ENCODE data around the gene CHST8. TPM values are rescaled to one million over a fixed set of nuclear protein-coding genes. Genes with fewer than 3 reads are reported as not detected.

CHST8 gene
- total and polyA plus RNA-seq, 2 experiments from 2014 or later, result 9.3 to 38.2 TPM

DNA sequence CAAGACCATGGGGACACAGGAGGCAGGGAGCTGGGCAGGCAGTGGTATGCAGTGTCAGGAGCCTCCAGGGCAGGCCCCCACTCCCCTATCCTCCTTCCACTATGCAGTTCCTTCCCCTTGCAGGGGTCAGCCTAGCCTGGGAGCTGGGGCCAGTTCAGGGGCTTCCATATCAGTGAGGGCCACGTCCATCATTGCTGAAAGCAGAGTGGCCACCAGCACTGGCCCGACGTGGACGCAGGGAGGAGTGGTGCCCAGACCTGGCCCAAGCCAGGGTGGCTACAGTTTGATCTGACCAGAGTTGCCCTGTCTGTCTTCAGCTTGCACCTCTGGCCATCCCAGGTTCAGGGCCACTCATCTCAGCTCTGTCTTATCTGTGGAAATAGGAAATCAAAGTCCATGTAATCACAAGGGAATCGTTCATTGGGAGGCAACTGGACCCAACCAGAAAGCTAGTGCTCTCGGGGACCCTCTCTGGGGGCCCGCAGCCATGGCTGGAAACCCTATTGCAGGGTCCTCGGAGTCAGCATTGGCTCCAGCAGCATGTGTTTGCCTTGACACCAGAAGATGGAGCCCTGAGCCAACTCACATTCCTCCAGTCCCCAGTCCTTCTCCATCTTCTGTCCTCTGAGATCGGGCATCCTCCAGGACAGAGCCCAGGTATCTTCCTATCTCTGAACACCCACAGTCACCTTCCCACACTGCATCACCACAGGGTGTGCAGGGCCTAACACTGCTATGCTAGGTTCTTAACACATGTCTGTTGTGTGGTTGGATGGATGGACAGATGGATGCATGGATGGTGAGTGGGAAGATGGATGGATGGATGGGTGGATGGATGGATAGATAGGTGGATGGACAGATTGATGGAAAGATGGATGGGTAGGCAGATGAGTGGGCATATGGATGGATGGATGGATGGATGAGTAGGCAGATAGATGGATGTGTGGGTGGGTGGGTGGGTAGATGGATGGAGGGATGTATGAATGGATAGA lies 99.2 kb downstream of the CHST8 start (continued):
- TF ChIP-seq EZH2 (IDR thresholded peaks at IDR 0.05; ENCODE audit: low read depth, unreplicated experiment) (no peak), POLR2AphosphoS5 (IDR thresholded peaks at IDR 0.05; ENCODE audit: low read depth) (no peak), ZNF331 (CRISPR knock-in tag; IDR thresholded peaks at IDR 0.05; ENCODE audit: low read depth) (no peak), STAT1 (IDR thresholded peaks at IDR 0.05; ENCODE audit: unreplicated experiment) (no peak), NANOG (IDR thresholded peaks at IDR 0.05; ENCODE audit: borderline replicate concordance) (no peak)

DNA sequence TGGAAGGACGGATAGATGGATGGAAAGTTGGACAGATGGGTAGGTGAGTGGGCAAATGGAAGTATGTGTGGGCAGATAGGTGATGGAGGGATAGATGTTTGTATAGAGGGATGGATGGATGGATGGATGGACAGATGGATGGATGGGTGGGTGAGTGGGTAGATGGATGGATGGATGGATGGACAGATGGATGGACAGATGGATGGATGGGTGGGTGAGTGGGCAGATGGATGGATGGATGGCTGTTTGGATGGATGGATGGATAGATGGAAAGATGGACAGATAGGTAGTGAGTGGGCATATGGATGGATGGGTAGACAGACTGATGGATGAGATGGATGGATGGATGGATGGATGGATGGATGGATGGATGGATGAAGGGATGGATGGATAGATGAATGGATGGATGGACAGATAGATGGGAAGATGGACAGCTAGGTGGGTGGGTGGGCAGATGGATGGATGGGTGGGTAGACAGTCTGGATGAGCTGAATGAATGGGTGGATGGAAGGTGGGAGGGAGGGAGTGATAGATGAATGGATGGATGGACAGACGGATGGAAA lies 100.1 kb downstream of the CHST8 start:
- no peak overlapping the region for H3K4me2 ChIP-seq
- no peak overlapping the region for H3K27ac ChIP-seq (ENCODE audit: low read depth)
- H3K4me1 ChIP-seq (ENCODE audit: insufficient read depth), result no peaks in the 10 kb centered on the region; the same call in 1 of the 2 replicates
- Mint-ChIP-seq H3K4me1 (peaks cover 21% of the 10 kb centered on the region), H3K36me3 (ENCODE audit: low read depth) (peaks cover 3% of the 10 kb centered on the region; the same call in 1 of the 3 replicates), H3K27me3 (ENCODE audit: insufficient read depth, low read depth, poor library complexity) (peaks cover 10% of the 10 kb centered on the region), H3K4me3 (no peak overlapping the region), H3K9me3 (peaks cover 4% of the 10 kb centered on the region; the same call in 1 of the 3 replicates), H3K27ac (no peak overlapping the region)
- H3K9me2 ChIP-seq (ENCODE audit: insufficient read depth), result peaks cover 4% of the 10 kb centered on the region; the same call in 1 of the 2 replicates
- H2AFZ ChIP-seq, result no peak overlapping the region
- H3K36me3 ChIP-seq (ENCODE audit: insufficient read depth), result no peaks in the 10 kb centered on the region
- H3K27me3 ChIP-seq (ENCODE audit: insufficient read depth), result no peaks in the 10 kb centered on the region
- H3K4me3 ChIP-seq, result no peak overlapping the region
- ATAC-seq, result no peak
- H3K79me2 ChIP-seq (replicated peaks; ENCODE audit: insufficient read depth), result no peaks in the 10 kb centered on the region
- no peaks in the 10 kb centered on the region for H3F3A ChIP-seq (replicated peaks; ENCODE audit: low read depth)
- no peaks in the 10 kb centered on the region for H4K20me1 ChIP-seq (replicated peaks; ENCODE audit: insufficient read depth)
- no peak for DNase-seq (ENCODE audit: low spot score)
- TF ChIP-seq POLR2AphosphoS5 (IDR thresholded peaks at IDR 0.05; ENCODE audit: low read depth) (no peak), NANOG (IDR thresholded peaks at IDR 0.05; ENCODE audit: borderline replicate concordance) (no peak), ZNF331 (CRISPR knock-in tag; IDR thresholded peaks at IDR 0.05; ENCODE audit: low read depth) (no peak), ZNF114 (CRISPR knock-in tag; IDR thresholded peaks at IDR 0.05) (no peak), EZH2 (IDR thresholded peaks at IDR 0.05; ENCODE audit: low read depth, unreplicated experiment) (no peak), STAT1 (IDR thresholded peaks at IDR 0.05; ENCODE audit: unreplicated experiment) (no peak), JUNB (IDR thresholded peaks at IDR 0.05; ENCODE audit: unreplicated experiment) (no peak), EZH2phosphoT487 (IDR thresholded peaks at IDR 0.05; ENCODE audit: unreplicated experiment) (no peak), ZNF462 (CRISPR knock-in tag; IDR thresholded peaks at IDR 0.05) (no peak), CREB1 (CRISPR knock-in tag; IDR thresholded peaks at IDR 0.05; ENCODE audit: low read depth) (no peak), ETS1 (IDR thresholded peaks at IDR 0.05) (no peak)
- TF ChIP-seq, protein P1, sequence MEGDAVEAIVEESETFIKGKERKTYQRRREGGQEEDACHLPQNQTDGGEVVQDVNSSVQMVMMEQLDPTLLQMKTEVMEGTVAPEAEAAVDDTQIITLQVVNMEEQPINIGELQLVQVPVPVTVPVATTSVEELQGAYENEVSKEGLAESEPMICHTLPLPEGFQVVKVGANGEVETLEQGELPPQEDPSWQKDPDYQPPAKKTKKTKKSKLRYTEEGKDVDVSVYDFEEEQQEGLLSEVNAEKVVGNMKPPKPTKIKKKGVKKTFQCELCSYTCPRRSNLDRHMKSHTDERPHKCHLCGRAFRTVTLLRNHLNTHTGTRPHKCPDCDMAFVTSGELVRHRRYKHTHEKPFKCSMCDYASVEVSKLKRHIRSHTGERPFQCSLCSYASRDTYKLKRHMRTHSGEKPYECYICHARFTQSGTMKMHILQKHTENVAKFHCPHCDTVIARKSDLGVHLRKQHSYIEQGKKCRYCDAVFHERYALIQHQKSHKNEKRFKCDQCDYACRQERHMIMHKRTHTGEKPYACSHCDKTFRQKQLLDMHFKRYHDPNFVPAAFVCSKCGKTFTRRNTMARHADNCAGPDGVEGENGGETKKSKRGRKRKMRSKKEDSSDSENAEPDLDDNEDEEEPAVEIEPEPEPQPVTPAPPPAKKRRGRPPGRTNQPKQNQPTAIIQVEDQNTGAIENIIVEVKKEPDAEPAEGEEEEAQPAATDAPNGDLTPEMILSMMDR (conservative IDR thresholded peaks at IDR 0.05; ENCODE audit: low read depth in 2 of 2), result no peak

Measured in GM23338 (cell line).